SK-N-SH (cell line): ENCODE measurements around the gene AIF1L. TPM values are rescaled to one million over a fixed set of nuclear protein-coding genes. Genes with fewer than 3 reads are reported as not detected.

Source experiments
- CTCF ChIA-PET: fragments of 300-600, 350-600 bp; formaldehyde crosslinking; extraction: SDS; loops from one replicate; lab custom pipeline; 2021; lab: Yijun Ruan, JAX
- POLR2A ChIA-PET: fragments of 350-600 bp; sonication (Branson Sonifier 250); formaldehyde crosslinking; extraction: SDS; loops from one replicate; lab custom pipeline; 2020; ENCODE audit warnings: antibody characterized with exemption, inconsistent platforms; lab: Yijun Ruan, JAX
- DNase-seq: peaks from one replicate; pipeline ENCODE4 v3.0.0; 2012
- H2AFZ ChIP-seq: fragments of 200-600 bp; sonication (generic); 2 replicates; pipeline ENCODE4 v1.8.1; 2016; ENCODE audit warnings: antibody characterized with exemption, mild to moderate bottlenecking, low read depth
- H3F3A ChIP-seq: fragments of 200-600 bp; sonication (generic); replicated peaks from 2 replicates; pipeline ENCODE3; 2016; ENCODE audit warnings: antibody characterized with exemption, mild to moderate bottlenecking; ENCODE audit not compliant: insufficient read depth
- H3K27ac ChIP-seq, 2 experiments: fragments of 200-500 bp in 1 of 2; fragments of 200-600 bp in 1 of 2; sonication (Bioruptor generic) in 1 of 2; sonication (generic), shearing (Covaris generic) in 1 of 2; 2 replicates each; pipeline versions ENCODE4 v1.5.1 to v1.6.1; 2014 to 2016; ENCODE audit warnings: low read depth in 2 of 2, inconsistent platforms in 1 of 2, low read length in 1 of 2, mild to moderate bottlenecking in 1 of 2, mixed read lengths in 1 of 2
- H3K27me3 ChIP-seq: fragments of 200-600 bp; sonication (generic), shearing (Covaris generic); 2 replicates; pipeline ENCODE4 v1.6.1; 2016; ENCODE audit warnings: mixed run types; ENCODE audit not compliant: insufficient read depth
- H3K36me3 ChIP-seq, 2 experiments: fragments of 200-500 bp in 1 of 2; fragments of 200-600 bp in 1 of 2; sonication (Bioruptor generic) in 1 of 2; sonication (generic) in 1 of 2; replicated peaks in 1 of 2; 2 replicates each; pipeline versions ENCODE3 to v1.5.1; 2014 to 2016; ENCODE audit warnings: low read length in 1 of 2, mild to moderate bottlenecking in 1 of 2; ENCODE audit not compliant: insufficient read depth in 2 of 2, control insufficient read depth in 1 of 2
- H3K4me1 ChIP-seq, 2 experiments: fragments of 200-500 bp in 1 of 2; fragments of 200-600 bp in 1 of 2; sonication (Bioruptor generic) in 1 of 2; sonication (generic), shearing (Covaris generic) in 1 of 2; 2 replicates each; pipeline versions ENCODE4 v1.5.1 to v1.6.1; 2014 to 2016; ENCODE audit warnings: low read depth in 1 of 2, low read length in 1 of 2, mixed run types in 1 of 2; ENCODE audit not compliant: insufficient read depth in 2 of 2, control insufficient read depth in 1 of 2
- H3K4me2 ChIP-seq: fragments of 200-600 bp; sonication (generic), shearing (Covaris generic); 2 replicates; pipeline ENCODE4 v1.6.1; 2017; ENCODE audit warnings: mixed run types
- H3K4me3 ChIP-seq, 2 experiments: fragments of 200-500 bp in 1 of 2; fragments of 200-600 bp in 1 of 2; sonication (Bioruptor generic) in 1 of 2; sonication (generic), shearing (Covaris generic) in 1 of 2; 2 replicates each; pipeline versions ENCODE4 v1.5.1 to v1.8.1; 2014 to 2016; ENCODE audit warnings: low read depth in 2 of 2, inconsistent platforms in 1 of 2, low read length in 1 of 2, mild to moderate bottlenecking in 1 of 2, mixed read lengths in 1 of 2, moderate library complexity in 1 of 2
- H3K79me2 ChIP-seq: fragments of 200-600 bp; sonication (generic); 2 replicates; pipeline ENCODE4 v1.8.1; 2017; ENCODE audit warnings: mild to moderate bottlenecking; ENCODE audit not compliant: insufficient read depth
- H3K9ac ChIP-seq: fragments of 200-600 bp; sonication (generic); 2 replicates; pipeline ENCODE4 v1.6.1; 2017; ENCODE audit warnings: mixed run types
- H3K9me2 ChIP-seq: fragments of 200-600 bp; sonication (generic); 2 replicates; pipeline ENCODE4 v1.6.1; 2017; ENCODE audit warnings: mixed run types
- H3K9me3 ChIP-seq: fragments of 200-600 bp; sonication (generic); 2 replicates; pipeline ENCODE4 v1.6.1; 2017; ENCODE audit warnings: mixed run types, mild to moderate bottlenecking, moderate library complexity
- H4K20me1 ChIP-seq: fragments of 200-600 bp; sonication (generic); 2 replicates; pipeline ENCODE4 v1.6.1; 2017; ENCODE audit warnings: mild to moderate bottlenecking, mixed run types; ENCODE audit not compliant: insufficient read depth
- CHD2 ChIP-seq: fragments of 150-350 bp; IDR thresholded peaks from 2 replicates; pipeline ENCODE4 v1.6.1; 2018; ENCODE audit warnings: low read length; ENCODE audit not compliant: partially characterized antibody
- CTCF ChIP-seq: fragments of 200-600 bp; sonication (generic); IDR thresholded peaks from 2 replicates; pipeline ENCODE4 v1.6.1; 2017; ENCODE audit warnings: antibody characterized with exemption, mild to moderate bottlenecking, moderate library complexity
- FOSL2 ChIP-seq: IDR thresholded peaks from 2 replicates; pipeline ENCODE4 v1.4.0; 2012; ENCODE audit warnings: low read depth, mild to moderate bottlenecking, moderate library complexity, borderline replicate concordance
- FOXJ3 ChIP-seq: sonication (generic); formaldehyde crosslinking; IDR thresholded peaks from 2 replicates; pipeline ENCODE4 v1.5.1; 2020; ENCODE audit warnings: mild to moderate bottlenecking, missing genetic modification reagents
- IRF3 ChIP-seq: fragments of 150-350 bp; IDR thresholded peaks from 2 replicates; pipeline ENCODE4 v1.6.1; 2016; ENCODE audit warnings: mild to moderate bottlenecking, low read depth, low read length
- MEF2A ChIP-seq: IDR thresholded peaks from 2 replicates; pipeline ENCODE4 v1.4.0; 2012; ENCODE audit warnings: low read depth, borderline replicate concordance
- NRF1 ChIP-seq: IDR thresholded peaks from 2 replicates; pipeline ENCODE4 v1.6.1; 2012; ENCODE audit warnings: low read depth, mild to moderate bottlenecking, low read length
- PBX3 ChIP-seq: IDR thresholded peaks from 2 replicates; pipeline ENCODE4; 2012
- RAD21 ChIP-seq: IDR thresholded peaks from 2 replicates; pipeline ENCODE4 v1.6.1; 2012; ENCODE audit warnings: mild to moderate bottlenecking, low read length
- RFX5 ChIP-seq: IDR thresholded peaks from 2 replicates; pipeline ENCODE4 v1.6.1; 2012; ENCODE audit warnings: mild to moderate bottlenecking, improper control_type of control experiment, low read length
- SIN3A ChIP-seq: IDR thresholded peaks from 2 replicates; pipeline ENCODE4 v1.6.1; 2012; ENCODE audit warnings: low read depth, mild to moderate bottlenecking, low read length, moderate library complexity, borderline replicate concordance
- USF1 ChIP-seq: IDR thresholded peaks from 2 replicates; pipeline ENCODE4 v1.4.0; 2012; ENCODE audit warnings: low read depth, borderline replicate concordance
- YY1 ChIP-seq: IDR thresholded peaks from 2 replicates; pipeline ENCODE4 v1.4.0; 2012; ENCODE audit warnings: low read depth, mild to moderate bottlenecking
- WGBS: methylation state at CpG from one replicate; pipeline ENCODE4 v1.1.6; 2017; ENCODE audit warnings: low lambda C conversion rate; 5-methylcytosine and 5-hydroxymethylcytosine counted together
- polyA plus RNA-seq, 3 experiments: library from polyadenylated mRNA; depleted of rRNA; stranded (reverse); fragments of >200 nt; gene quantifications; 2 replicates each; pipeline ENCODE4 v1.2.3, GENCODE V29; 2012
- small RNA-seq, 7 experiments: library from RNA; depleted of rRNA; stranded (forward); fragments of <200 nt; gene quantifications; one replicate each; pipeline ENCODE3, GENCODE V24; 2012

Gene AIF1L
- polyA plus RNA-seq, 1 of the 3 experiments (the other 2 are of a cell fraction): 0.26 TPM

GRCh38 chr9:131167936-131168335 lies 71.6 kb downstream of the AIF1L start (continued):
- TF ChIP-seq SIN3A (no peak), RAD21 (no peak), IRF3 (no peak), RFX5 (no peak), FOXJ3 (CRISPR knock-in tag) (no peak), CHD2 (no peak), YY1 (no peak), FOSL2 (no peak), USF1 (no peak)

GRCh38 chr9:131169563-131170240 lies 73.4 kb downstream of the AIF1L start:
- H3K4me2 ChIP-seq: no peak overlapping the region
- 96% methylated on average over 7 of the region's 7 CpGs for WGBS
- H3K27ac ChIP-seq: no peak overlapping the region
- peaks cover 20% of the 10 kb centered on the region for H3K79me2 ChIP-seq
- DNase-seq: no peak
- H3K9me3 ChIP-seq: no peaks in the 10 kb centered on the region
- ChIA-PET POLR2A (no interaction called here), CTCF (interaction anchor here (1.2 to 5.9 kb wide), 3 partner anchors 9 to 167 kb away, joined by 3 to 29 read pairs (median 12); no protein-coding TSS in a partner anchor)
- H2AFZ ChIP-seq: no peak overlapping the region
- H3F3A ChIP-seq: no peaks in the 10 kb centered on the region
- no peaks in the 10 kb centered on the region for H3K4me1 ChIP-seq
- no peaks in the 10 kb centered on the region for H3K9me2 ChIP-seq
- no peaks in the 10 kb centered on the region for H3K27me3 ChIP-seq
- H3K4me3 ChIP-seq: no peak overlapping the region
- H3K9ac ChIP-seq: no peak overlapping the region
- no peak for TF ChIP-seq IRF3
- no peak for TF ChIP-seq PBX3
- TF ChIP-seq RAD21: no peak
- TF ChIP-seq MEF2A: no peak
- no peak for TF ChIP-seq CTCF
- no peak for TF ChIP-seq CHD2
- no peak for TF ChIP-seq NRF1
- TF ChIP-seq SIN3A: no peak
- no peaks in the 10 kb centered on the region for H4K20me1 ChIP-seq
- peaks cover 43 to 52% of the 10 kb centered on the region in 2 experiments for H3K36me3 ChIP-seq

Small RNAs within 50 kb of the gene (small RNA-seq; reads per million reads assigned to genes)
- gene RNU6-881P: 0 reads per million in 7 experiments

Other genes with a start within 250 kb of the AIF1L start
- not detected in 2 replicates for gene QRFP, start 199.7 kb upstream of the AIF1L start, polyA plus RNA-seq (2012; rRNA removed)
- gene FIBCD1, start 157.3 kb upstream of the AIF1L start, polyA plus RNA-seq (2012; rRNA removed): 0.86 and 1.3 TPM in 2 replicates
- 0.06 and 0.07 TPM in 2 replicates for gene LAMC3, start 87.4 kb upstream of the AIF1L start, polyA plus RNA-seq (2012; rRNA removed)
- 7.6 and 8.0 TPM in 2 replicates for gene NUP214, start 29.1 kb downstream of the AIF1L start, polyA plus RNA-seq (2012; rRNA removed)
- gene FAM78A, start 180.0 kb downstream of the AIF1L start, polyA plus RNA-seq (2012; rRNA removed): 1.0 and 1.5 TPM in 2 replicates
- 8.6 and 8.8 TPM in 2 replicates for gene PLPP7, start 193.2 kb downstream of the AIF1L start, polyA plus RNA-seq (2012; rRNA removed)